Panc1 (cell line): ENCODE measurements around the gene SGPP2. TPM values are rescaled to one million over a fixed set of nuclear protein-coding genes. Genes with fewer than 3 reads are reported as not detected.

ENCODE experiments used
- ATAC-seq: fragments of 200-7000 bp; cut with Tn5 transposase; 2 replicates; pipeline ENCODE4 v1.9.1; 2020; ENCODE audit warnings: mild to moderate bottlenecking, moderate library complexity
- BruUV-seq: library from RNA; stranded (reverse); fragments of 400-500 nt; replicated peaks from 2 replicates; lab custom pipeline; 2021; lab: Mats Ljungman, UMichigan
- CTCF ChIA-PET: fragments of 300-600 bp; sonication (Branson Sonifier 250); formaldehyde crosslinking; loops from one replicate; lab custom pipeline; 2022; ENCODE audit warnings: antibody characterized with exemption; lab: Charles Lee
- POLR2A ChIA-PET: fragments of 300-600 bp; sonication (Branson Sonifier 250); formaldehyde crosslinking; loops from one replicate; lab custom pipeline; 2022; ENCODE audit warnings: antibody characterized with exemption; lab: Charles Lee
- DNase-seq: peaks from one replicate; pipeline ENCODE4 v3.0.0-alpha.2; 2010; ENCODE audit warnings: low read depth, low spot score
- H3K27ac ChIP-seq: 2 replicates; pipeline ENCODE4 v1.5.1; 2011; ENCODE audit warnings: mild to moderate bottlenecking, low read length, inconsistent platforms
- H3K27me3 ChIP-seq: fragments of 200-500 bp; sonication (Bioruptor generic); 2 replicates; pipeline ENCODE4 v1.6.0; 2014; ENCODE audit warnings: low read length, inconsistent platforms; ENCODE audit not compliant: control insufficient read depth, insufficient read depth
- H3K36me3 ChIP-seq: fragments of 200-500 bp; sonication (Bioruptor generic); 2 replicates; pipeline ENCODE4 v1.5.1; 2014; ENCODE audit warnings: inconsistent platforms, mild to moderate bottlenecking, low read length, moderate library complexity; ENCODE audit not compliant: control insufficient read depth, insufficient read depth
- H3K4me1 ChIP-seq: 2 replicates; pipeline ENCODE4 v1.5.1; 2011; ENCODE audit warnings: inconsistent platforms, mild to moderate bottlenecking, low read length, moderate library complexity; ENCODE audit not compliant: control insufficient read depth, insufficient read depth
- H3K4me3 ChIP-seq, 2 experiments: 2 replicates each; pipeline ENCODE4 v1.5.1; 2011 to 2012; ENCODE audit warnings: low read depth in 2 of 2, low read length in 2 of 2, mild to moderate bottlenecking in 2 of 2, inconsistent platforms in 1 of 2, moderate library complexity in 1 of 2
- H3K9me3 ChIP-seq: fragments of 200-500 bp; sonication (Bioruptor generic); 2 replicates; pipeline ENCODE4 v1.5.1; 2014; ENCODE audit warnings: low read depth, mild to moderate bottlenecking, inconsistent platforms, low read length, moderate library complexity; ENCODE audit not compliant: control insufficient read depth, insufficient read depth
- CTCF ChIP-seq: fragments of 450-650 bp; IDR thresholded peaks from 2 replicates; pipeline ENCODE4 v1.5.1; 2017; ENCODE audit warnings: mild to moderate bottlenecking
- POLR2AphosphoS5 ChIP-seq: IDR thresholded peaks from 2 replicates; pipeline ENCODE4 v1.6.1; 2012; ENCODE audit warnings: mild to moderate bottlenecking, low read depth, low read length, moderate library complexity
- REST ChIP-seq, 2 experiments: IDR thresholded peaks; 2 replicates each; pipeline ENCODE4 v1.6.1; 2011 to 2012; ENCODE audit warnings: low read depth in 2 of 2, control low read depth in 1 of 2, low read length in 1 of 2, mild to moderate bottlenecking in 1 of 2, moderate library complexity in 1 of 2; ENCODE audit not compliant: insufficient read depth in 1 of 2
- SIN3A ChIP-seq: IDR thresholded peaks from 2 replicates; pipeline ENCODE4 v1.6.1; 2012; ENCODE audit warnings: low read depth, mild to moderate bottlenecking, low read length, moderate library complexity, borderline replicate concordance; ENCODE audit not compliant: insufficient read depth
- TCF7L2 ChIP-seq: IDR thresholded peaks from 2 replicates; pipeline ENCODE4 v1.6.1; 2011; ENCODE audit warnings: mild to moderate bottlenecking, low read depth, low read length, inconsistent platforms
- in situ Hi-C: cut with HindIII; loops from 2 replicates; pipeline ENCODE4 v1.10.0; 2016; ENCODE audit warnings: low sequenced_read_pairs, low pct_unique_long_range_greater_than_20kb
- intact Hi-C: fragments of 100-400 bp; cut with micrococcal nuclease; formaldehyde crosslinking; loops from one replicate; pipeline ENCODE4 v1.10.0; 2022; ENCODE audit not compliant: unreplicated experiment
- total RNA-seq: library from RNA; stranded (reverse); gene quantifications from one replicate; pipeline ENCODE4 v1.2.1, GENCODE V29; 2021; ENCODE audit not compliant: unreplicated experiment

Gene SGPP2
- total RNA-seq, 1 experiment from 2014 or later: 0.05 TPM

GRCh38 chr2:222380456-222380855 lies 43.9 kb upstream of the SGPP2 start:
- TF ChIP-seq CTCF (no peak), SIN3A (no peak), REST (IDR thresholded peaks at IDR 0.05; ENCODE audit: insufficient read depth in 1 of 2, low read depth in 2 of 2, low read length in 1 of 2) (no peak)
- CTCF ChIA-PET: no interaction called here
- intact Hi-C loops (no loop called here), in situ Hi-C loops (no loop called here)
- POLR2A ChIA-PET: no interaction called here
- no peaks in the 10 kb centered on the region for H3K27me3 ChIP-seq
- H3K36me3 ChIP-seq: no peaks in the 10 kb centered on the region
- no peak overlapping the region for H3K4me3 ChIP-seq
- ATAC-seq (no peak), DNase-seq (no peak)
- no TSS peak for BruUV-seq
- no peaks in the 10 kb centered on the region for H3K4me1 ChIP-seq
- H3K9me3 ChIP-seq: no peaks in the 10 kb centered on the region
- no peak overlapping the region for H3K27ac ChIP-seq

- intact Hi-C loops (no loop called here), in situ Hi-C loops (no loop called here)
- CTCF ChIA-PET: no interaction called here
- no peak for TF ChIP-seq SIN3A
- TF ChIP-seq TCF7L2: no peak
- TF ChIP-seq REST (IDR thresholded peaks at IDR 0.05; ENCODE audit: insufficient read depth in 1 of 2, low read depth in 2 of 2, low read length in 1 of 2): no peak
- TF ChIP-seq CTCF: no peak
- no peak for TF ChIP-seq POLR2AphosphoS5
- Histone ChIP-seq H3K27ac (no peak overlapping the region), H3K36me3 (no peaks in the 10 kb centered on the region), H3K27me3 (no peaks in the 10 kb centered on the region), H3K9me3 (no peaks in the 10 kb centered on the region), H3K4me3 (no peak overlapping the region), H3K4me1 (no peaks in the 10 kb centered on the region)
- ATAC-seq (no peak), DNase-seq (no peak)
- no TSS peak for BruUV-seq
- POLR2A ChIA-PET: no interaction called here
Observed at GRCh38 chr2:222381566-222381965, 42.8 kb upstream of the SGPP2 start.
